Endometrial microvascular endothelial cells (primary cell): Measurements from ENCODE around the gene RGSL1. TPM values are rescaled to one million over a fixed set of nuclear protein-coding genes. Genes with fewer than 3 reads are reported as not detected.
"Not testable (repeated sequence)": the region's sequence is repeated elsewhere in the genome, so short reads cannot be mapped to it uniquely, and the experiment has no call there.

Experiments
- in situ Hi-C: cut with HindIII; loops from 2 replicates; pipeline ENCODE4 v1.10.0; 2017; ENCODE audit warnings: low sequenced_read_pairs, low pct_unique_long_range_greater_than_20kb; ENCODE audit errors: inconsistent ontology term
- total RNA-seq: library from RNA; depleted of rRNA; stranded (reverse); fragments of >200 nt; gene quantifications from one replicate; pipeline ENCODE4 v1.2.3, GENCODE V29; 2015; ENCODE audit errors: inconsistent ontology term

Gene RGSL1
- total RNA-seq, 1 donor from 2014 or later, result not detected

DNA sequence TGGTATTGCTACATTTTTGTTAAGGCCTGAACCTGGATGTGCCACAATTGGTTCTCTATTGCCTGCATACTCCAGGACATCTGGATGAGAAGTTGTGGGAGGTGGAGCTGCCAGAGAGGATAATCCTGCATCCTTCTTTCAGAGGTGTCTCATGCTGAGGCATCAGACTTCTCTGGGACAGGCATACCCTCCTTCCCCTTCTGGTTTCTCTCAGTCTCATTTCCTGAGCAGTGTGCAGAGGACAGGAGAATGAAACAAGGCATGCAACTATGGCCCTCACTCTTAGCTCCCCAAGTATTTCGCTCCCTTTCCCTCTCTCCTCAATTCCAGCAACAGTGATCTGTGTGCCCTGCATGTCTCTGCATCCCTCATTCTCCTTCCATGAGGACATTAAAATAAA lies 7.6 kb upstream of the RGSL1 start:
- in situ Hi-C loops, result no loop called here

DNA sequence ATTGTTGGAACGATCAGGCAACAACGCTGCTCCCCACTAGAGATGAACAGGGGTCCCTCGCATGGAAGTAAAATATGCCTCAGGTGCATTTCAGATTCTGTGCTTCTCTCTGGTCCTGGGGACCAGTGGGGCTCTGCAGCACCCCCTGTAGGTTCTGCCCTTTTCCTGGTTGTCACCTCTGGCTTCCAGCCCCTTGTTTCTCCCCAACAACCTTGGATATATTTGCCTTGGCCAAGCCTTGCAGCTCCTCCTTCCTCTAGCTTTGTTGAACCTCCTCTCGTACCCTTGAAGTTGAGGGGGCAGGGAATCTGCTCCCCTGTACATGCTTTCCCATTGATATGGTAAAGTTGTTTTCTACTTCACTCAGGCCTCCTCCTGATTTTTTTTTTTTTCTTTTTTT lies 5.4 kb upstream of the RGSL1 start:
- in situ Hi-C loops, result no loop called here

DNA sequence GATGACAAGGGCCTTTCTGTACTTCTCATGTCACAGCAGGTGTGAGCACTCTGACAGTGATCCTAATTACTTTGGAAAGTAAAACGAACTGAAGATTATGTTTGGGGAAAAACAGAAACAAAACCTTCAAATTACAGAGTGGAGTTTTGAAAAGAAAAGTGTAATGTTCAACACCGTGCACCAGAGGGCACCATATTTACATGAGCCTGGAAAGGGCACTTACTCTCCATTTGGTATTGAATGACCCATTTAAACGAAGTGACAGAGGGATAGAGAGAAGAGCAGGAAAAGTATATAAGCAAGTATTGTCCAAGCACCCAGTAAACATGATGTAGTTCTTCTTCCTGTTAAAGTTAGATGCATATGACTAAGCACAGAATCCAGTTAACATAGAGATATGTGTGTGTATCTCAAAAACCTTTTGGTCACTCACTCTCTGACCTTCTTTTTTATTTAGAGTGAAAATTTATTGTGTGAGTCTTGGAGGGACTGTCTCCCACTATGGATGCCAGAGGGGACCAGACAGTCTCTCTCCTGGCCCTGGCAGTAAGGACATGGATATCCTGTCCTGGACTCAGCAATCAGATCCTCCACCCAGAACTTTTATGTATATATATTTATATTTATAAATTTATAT lies 3.8 kb upstream of the RGSL1 start:
- in situ Hi-C loops, result no loop called here

DNA sequence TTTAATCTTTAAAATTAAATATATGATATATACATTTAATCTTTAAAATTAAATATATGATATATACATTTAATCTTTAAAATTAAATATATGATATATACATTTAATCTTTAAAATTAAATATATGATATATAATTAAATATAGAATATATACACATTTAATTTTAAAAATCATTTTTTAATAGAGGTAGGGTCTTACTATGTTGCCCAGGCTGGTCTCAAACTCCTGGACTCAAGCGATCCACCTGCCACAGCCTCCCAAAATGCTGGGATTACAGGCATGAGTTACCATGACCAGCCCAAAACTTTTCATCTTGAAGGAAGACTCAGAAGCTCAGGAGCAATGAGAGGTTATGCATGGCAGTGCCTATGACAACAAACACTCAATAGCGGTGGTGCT lies 2.8 kb upstream of the RGSL1 start:
- in situ Hi-C loops, result not testable (repeated sequence)

DNA sequence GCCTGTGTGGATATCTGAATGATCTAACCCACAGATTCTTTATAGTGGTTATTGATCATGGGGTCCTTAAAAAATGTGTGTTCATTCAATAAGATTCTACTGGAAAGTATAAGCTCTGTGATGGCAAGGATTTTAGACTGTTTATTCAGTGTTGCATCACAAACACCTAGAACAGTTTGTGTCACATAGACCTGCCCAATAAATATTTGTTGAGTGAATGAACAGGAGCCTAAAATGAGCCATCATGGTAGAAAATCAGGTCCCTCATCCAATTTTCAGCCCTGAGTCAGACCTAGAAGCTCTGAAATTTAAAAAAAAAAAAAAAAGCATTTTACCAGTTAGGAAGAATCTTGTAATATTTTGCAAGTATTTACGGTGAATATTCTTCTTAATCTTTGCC lies 2.3 kb upstream of the RGSL1 start:
- in situ Hi-C loops, result no loop called here

DNA sequence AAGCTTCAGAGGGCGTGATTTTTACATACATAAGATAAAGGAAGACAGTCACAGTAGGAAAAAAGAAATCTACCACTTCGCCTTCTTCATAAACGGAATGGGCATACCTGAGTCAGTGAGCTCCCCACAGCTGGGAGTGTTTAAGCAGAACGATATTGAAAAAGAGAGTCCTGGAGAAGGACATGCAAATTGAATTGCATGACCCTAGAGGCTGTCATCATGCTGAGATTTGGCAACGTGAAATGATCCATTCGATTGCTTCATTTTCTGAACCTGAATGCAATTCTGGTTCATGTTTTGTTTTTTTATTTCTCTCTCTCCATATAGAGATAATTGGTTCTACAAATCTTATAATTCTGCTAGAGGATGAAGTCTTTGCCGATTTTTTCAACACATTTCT lies 3.7 kb downstream of the RGSL1 start:
- in situ Hi-C loops, result no loop called here

DNA sequence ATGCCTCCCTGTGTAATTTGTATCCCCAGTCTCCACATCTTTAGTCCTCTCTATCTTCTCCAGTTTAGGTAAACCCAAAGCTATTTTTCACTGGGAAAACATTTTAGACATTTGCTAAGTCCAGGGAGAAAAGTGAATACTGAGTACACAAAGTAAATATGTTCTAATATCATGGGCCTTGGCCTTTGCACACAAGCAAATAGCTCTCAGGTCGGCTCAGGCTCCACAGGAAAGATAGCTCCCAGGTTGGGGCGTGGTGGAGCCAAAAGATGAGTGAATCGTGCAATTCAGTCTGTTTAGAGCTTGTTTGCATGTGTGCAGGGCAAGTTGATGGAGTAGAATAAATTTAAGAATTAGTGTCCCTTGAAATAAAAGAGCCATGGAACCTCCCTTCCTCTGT lies 7.9 kb downstream of the RGSL1 start:
- in situ Hi-C loops, result no loop called here

DNA sequence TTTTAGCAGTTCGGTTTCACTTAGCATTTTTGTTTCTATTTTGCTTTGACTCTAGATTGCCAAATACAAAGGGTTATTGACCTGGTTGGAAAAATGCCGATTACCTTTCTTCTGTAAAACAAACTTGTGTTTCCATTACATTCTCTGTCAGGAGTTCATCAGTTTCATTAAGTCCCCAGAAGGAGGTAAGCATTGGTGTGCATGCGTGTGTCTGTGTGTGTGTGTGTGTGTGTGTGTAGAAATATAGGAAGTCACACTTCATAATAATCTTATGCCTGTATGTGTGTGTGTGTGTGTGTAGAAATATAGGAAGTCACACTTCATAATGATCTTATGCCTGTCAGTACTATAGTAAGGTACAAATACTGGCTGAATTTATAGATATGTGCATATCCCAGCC lies 10.0 kb downstream of the RGSL1 start:
- in situ Hi-C loops, result no loop called here

DNA sequence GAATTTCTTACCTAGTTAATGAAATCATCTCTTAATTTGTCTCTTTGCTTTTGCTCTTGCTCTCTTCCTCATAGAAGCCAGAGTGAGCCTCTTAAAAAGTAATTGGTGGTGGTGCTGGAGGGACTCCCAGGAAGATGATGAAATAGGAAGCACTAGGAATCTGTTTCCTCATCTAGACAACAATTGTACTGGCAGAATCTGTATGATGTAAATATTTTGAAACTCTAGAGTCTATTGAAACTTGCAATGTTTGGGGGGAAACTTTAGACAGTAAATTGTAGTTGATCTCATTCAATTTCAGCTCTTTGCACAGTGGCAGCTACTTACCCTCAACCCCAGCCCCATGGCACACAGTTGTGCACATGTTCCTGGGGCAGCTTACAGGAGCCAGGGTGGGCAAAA lies 10.6 kb downstream of the RGSL1 start:
- in situ Hi-C loops, result no loop called here

DNA sequence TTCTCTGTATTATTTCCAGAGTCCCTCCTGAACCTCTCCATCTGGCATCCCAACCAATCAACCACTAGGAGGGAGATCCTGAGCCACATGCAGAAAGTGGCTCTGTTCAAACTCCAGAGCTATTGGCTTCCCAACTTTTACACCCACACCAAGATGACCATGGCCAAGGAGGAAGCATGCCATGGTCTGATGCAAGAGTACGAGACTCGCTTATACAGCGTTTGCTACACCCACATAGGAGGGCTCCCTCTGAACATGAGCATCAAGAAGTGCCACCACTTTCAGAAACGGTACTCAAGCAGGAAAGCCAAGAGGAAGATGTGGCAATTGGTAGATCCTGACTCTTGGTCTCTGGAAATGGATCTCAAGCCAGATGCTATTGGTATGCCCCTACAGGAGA lies 23.6 kb downstream of the RGSL1 start:
- in situ Hi-C loops, result no loop called here

DNA sequence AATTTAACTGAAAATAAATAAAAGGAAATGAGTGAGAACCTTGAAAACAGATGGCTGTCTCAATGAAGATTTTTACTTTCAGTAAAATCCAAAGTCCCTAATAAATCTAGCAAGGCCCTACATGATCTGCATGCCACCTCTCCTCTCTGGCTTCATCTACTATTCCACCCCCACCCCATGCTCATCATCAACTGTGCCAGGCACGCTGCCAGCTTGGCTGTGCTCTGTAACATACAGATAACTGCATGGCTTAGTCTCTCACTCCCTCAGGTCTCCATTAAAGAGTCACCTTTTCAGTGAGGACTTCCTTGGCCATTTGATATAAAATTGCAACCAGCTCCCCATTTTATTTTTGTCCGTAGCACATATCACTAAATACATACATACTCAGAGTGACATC lies 26.7 kb downstream of the RGSL1 start:
- in situ Hi-C loops, result no loop called here

DNA sequence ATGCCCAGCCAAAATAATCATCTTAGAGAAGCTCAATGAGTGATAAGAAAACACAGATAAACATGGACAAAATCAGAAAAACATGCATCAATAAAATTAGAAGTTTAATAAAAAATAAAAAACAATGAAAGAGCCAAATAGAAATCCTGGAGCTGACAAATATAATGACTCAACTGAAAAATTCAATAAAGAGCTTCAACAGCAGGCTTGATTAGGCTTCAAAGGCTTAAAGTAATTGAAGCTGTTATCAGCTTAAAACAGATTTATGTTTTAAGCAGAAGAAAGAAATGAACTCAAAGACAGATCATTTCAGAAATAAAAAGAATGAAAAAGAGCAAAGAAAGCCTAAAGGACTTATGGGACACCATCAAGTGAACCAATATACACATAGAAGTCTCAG lies 28.3 kb downstream of the RGSL1 start:
- in situ Hi-C loops, result no loop called here

DNA sequence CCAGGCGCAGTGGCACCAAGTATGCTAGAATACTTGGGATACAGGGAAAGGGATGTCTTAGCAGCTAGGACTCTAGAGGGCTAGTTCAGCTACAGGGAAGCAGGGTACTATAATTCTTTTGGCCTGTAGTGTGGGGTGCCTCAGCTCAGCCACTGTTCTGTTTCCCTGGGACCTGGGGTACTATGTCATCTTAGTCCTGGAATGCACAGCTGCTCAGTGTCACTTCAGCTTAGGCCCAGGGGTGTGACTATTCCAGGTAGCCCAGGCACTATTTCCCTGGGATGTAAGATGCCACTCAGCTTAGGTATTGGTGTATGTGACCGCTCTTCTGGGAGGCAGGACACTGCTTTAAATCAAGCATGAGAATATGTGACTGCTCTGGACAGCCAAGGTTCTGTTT lies 34.1 kb downstream of the RGSL1 start:
- in situ Hi-C loops, result no loop called here

DNA sequence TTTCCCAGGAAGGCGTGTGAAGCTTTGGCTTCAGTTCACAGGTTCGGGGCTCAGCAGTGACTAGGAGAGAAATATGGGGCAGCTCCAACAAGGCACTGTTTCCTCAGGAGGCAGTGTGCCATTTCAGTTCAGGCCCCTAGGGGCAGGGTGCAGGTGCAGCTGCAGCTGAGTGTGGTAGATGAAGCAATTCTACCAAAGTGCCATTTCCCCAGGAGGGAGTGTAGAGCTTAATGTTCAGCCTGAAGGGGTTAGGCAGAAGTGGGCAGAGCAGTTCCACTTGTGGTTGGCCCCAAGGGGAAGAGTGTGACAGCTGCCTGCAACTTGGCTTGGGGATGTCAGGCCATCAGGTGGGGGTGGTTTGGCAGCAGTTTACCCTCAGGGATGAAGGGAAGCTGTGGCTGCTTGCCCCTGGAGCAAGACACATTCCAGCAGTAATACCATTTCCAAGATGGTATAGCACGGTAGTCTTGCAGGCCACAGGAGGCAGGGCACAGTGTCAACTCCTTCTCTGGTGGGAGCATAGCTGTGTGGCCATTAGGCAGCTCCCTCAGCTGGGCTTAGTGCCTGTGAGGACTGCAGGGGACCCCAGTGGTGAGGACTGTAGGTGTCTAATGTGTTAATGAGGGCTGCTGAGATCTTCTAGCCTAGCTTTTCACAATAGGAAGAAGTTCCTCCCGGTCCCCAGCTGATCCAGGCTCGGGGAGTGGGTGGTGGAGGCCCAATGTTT lies 34.7 kb downstream of the RGSL1 start:
- in situ Hi-C loops, result no loop called here

DNA sequence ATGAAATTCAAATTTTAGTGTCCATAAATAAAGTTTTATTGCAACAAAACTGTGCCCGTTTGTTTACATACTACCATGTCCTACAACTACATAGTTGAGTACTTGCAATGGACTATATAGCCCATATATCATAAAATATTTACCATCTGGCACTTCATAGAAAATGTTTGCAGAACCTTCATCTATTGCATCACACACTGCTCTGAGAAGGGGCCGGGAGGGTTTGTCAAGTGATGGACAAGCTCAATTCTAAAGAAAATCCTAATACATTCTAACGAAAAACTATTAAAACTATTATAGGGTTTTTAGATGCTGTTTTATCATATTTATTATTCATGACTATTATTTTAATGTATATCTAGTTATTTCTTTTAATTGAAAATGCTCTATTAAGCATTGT lies 35.9 kb downstream of the RGSL1 start:
- in situ Hi-C loops, result no loop called here

DNA sequence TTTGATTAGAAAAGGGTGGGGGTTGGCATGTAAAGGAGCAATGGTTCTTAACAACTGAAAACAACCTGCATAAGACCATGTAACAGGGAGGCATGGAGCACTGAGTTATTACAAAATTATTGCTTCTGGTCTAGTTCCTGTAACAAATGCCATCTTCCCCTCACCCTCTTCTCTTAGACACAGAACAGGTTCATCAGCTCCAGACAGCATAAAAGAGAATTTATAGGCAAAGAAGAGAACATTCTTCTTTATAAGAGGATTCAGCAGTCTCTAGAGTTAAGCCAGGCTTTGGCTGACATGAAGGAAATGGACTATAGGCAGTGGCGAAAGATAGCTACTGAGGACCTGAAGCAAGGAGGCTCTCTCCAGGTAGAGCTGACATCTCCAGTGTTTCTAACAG lies 38.9 kb downstream of the RGSL1 start:
- in situ Hi-C loops, result no loop called here

DNA sequence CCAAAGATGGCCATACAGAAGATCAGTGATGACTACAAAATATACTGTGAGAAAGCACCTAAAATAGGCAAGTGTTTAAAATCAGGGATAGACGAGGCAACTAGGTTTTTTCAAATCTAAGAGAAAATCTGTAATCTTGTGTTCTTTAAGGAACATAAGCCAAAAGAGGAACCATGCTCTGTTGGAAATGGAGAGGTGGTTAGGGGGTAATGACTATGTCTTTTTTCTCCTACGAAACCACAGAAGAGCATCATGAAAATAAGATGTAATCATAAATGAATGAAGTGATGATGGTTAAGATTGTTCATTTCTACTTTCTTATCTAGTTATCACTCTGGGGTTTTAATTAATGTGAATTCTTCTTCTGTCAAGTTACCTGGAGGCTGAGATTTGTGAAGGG lies 43.1 kb downstream of the RGSL1 start:
- in situ Hi-C loops, result no loop called here

DNA sequence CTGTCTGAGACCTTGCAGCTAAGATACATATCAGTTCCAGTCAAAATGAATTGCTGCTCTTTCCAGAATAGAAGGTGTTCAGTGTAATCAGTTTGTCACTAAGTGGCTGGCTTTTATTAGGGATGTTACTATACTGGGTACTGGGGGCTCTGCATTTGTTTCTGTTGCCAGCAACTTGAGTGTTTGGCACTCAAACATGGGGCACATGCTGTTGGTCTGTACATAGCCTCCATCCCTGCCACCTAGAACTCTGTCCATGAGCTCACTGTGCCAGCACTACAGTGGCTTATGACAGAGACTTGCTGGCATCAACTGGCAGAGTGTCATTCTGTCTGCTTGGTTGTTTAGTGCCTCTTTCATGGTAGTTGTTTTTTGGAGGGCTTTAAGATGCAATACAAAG lies 45.1 kb downstream of the RGSL1 start:
- in situ Hi-C loops, result no loop called here

DNA sequence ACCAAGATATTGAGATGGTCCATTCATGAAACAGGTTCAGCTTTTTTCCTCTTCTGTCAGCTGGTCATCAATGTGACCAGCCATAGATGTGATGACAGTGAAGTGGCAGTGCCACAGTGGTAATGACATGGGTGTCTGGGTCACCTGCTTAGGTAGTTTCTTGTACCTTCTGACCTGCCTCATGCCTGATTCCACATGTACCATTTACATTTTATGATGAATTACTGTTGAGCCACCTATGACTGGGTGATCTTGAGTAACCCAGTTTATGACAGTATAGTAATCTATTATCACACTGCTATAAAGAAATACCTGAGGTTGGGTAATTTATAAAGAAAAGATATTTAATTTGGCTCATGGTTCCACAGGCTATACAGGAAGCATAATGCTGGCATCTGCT lies 45.7 kb downstream of the RGSL1 start:
- in situ Hi-C loops, result no loop called here

DNA sequence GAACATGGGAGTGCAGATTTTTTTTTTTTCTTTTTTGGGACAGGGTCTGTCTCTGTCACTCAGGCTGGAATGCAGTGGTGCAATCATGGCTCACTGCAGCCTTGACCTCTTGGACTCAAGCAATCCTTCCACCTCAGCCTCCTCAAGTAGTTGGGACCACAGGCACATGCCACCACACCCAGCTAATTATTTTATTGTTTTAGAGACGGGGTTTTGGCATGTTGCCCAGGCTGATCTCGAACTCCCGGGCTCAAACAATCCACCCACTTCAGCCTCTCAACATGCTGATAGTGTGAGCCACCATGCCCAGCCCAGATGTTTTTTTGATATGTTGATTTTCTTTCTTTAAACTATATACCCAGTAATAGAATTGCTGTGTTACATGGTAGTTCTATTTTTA lies 57.7 kb downstream of the RGSL1 start:
- in situ Hi-C loops, result no loop called here

DNA sequence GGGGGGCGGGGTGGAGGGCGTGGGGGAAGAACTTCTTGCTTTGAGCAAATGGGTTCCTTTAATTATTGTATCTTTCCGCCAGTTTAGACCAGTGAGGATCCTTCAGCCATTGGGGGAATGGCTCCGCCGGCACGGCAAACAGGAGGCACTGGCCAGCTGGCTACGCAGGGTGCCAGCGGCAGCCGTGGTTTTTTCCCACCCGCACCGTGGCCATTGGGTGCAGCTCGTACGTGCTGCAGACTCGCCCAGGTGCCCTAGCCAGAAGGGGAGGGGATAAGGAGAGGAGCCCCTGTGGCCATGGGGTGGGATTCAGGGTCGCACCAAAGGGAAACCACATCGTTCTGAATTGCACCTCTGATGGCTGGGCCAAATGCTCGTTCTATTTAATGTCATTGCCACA lies 65.6 kb downstream of the RGSL1 start:
- in situ Hi-C loops, result no loop called here
